Retinal pigment epithelial cell (primary cell): ENCODE results near the gene RPL22L1.

Experiments used
- DNase-seq: peaks from one replicate; pipeline ENCODE4 v3.0.0-alpha.2; 2010; ENCODE audit warnings: low read depth
- H3K4me3 ChIP-seq: 2 replicates; pipeline ENCODE4 v1.5.1; 2011; ENCODE audit warnings: mild to moderate bottlenecking, low read length, control low read depth, moderate library complexity
- CTCF ChIP-seq: conservative IDR thresholded peaks from 2 replicates; pipeline ENCODE4 v1.5.1; 2011; ENCODE audit warnings: low read depth, low read length, control low read depth, inconsistent platforms

Gene RPL22L1

GRCh38 chr3:170844377-170844776, 25.6 kb downstream of the RPL22L1 start:
- TF ChIP-seq CTCF, result no peak
- no peak overlapping the region for H3K4me3 ChIP-seq
- DNase-seq, result no peak

- H3K4me3 ChIP-seq, result no peak overlapping the region
- TF ChIP-seq CTCF, result no peak
- no peak for DNase-seq
Observed at GRCh38 chr3:170840291-170840859, 29.6 kb downstream of the RPL22L1 start.

- H3K4me3 ChIP-seq, result no peak overlapping the region
- no peak for DNase-seq
- TF ChIP-seq CTCF, result no peak
Observed at GRCh38 chr3:170839518-170840100, 30.4 kb downstream of the RPL22L1 start.

GRCh38 chr3:170836491-170836890, 33.5 kb downstream of the RPL22L1 start:
- no peak for TF ChIP-seq CTCF
- no peak for DNase-seq
- no peak overlapping the region for H3K4me3 ChIP-seq

- DNase-seq, result no peak
- H3K4me3 ChIP-seq, result no peak overlapping the region
- TF ChIP-seq CTCF, result no peak
Observed at GRCh38 chr3:170835336-170835735, 34.7 kb downstream of the RPL22L1 start.

- TF ChIP-seq CTCF, result no peak
Observed at GRCh38 chr3:170830580-170830979, 39.4 kb downstream of the RPL22L1 start.

GRCh38 chr3:170829546-170830272, 40.3 kb downstream of the RPL22L1 start:
- DNase-seq, result no peak
- TF ChIP-seq CTCF, result no peak
- no peak overlapping the region for H3K4me3 ChIP-seq

More at GRCh38 chr3:170830580-170830979, 39.4 kb downstream of the RPL22L1 start:
- H3K4me3 ChIP-seq, result no peak overlapping the region
- no peak for DNase-seq
